CD4-positive, alpha-beta T cell (primary cell): ENCODE measurements around the gene NAA25. TPM values are rescaled to one million over a fixed set of nuclear protein-coding genes. Genes with fewer than 3 reads are reported as not detected.

Source experiments
- ATAC-seq: fragments of 200-7000 bp; cut with Tn5 transposase; one replicate; pipeline ENCODE4 v1.10.0; 2022; ENCODE audit warnings: mild to moderate bottlenecking; ENCODE audit not compliant: poor library complexity
- CTCF ChIA-PET: fragments of 350-600 bp; sonication (Branson Sonifier 250); formaldehyde crosslinking; loops from one replicate; lab custom pipeline; 2021; ENCODE audit warnings: antibody characterized with exemption, inconsistent platforms; lab: Charles Lee
- POLR2A ChIA-PET: fragments of 350-600 bp; sonication (Branson Sonifier 250); formaldehyde crosslinking; loops from one replicate; lab custom pipeline; 2021; ENCODE audit warnings: antibody characterized with exemption, inconsistent platforms; lab: Charles Lee
- DNase-seq, 14 experiments: peaks; one replicate each; pipeline ENCODE4 v3.0.0-alpha.2; 2013 to 2020; ENCODE audit warnings: mixed read lengths in 2 of 14
- H3K27ac ChIP-seq, 2 donors: one replicate each; pipeline versions ENCODE4 v1.5.1 to v1.7.0; 2013; ENCODE audit warnings: low read length in 2 of 2, low read depth in 1 of 2, mild to moderate bottlenecking in 1 of 2
- H3K27me3 ChIP-seq, 2 experiments: 1 replicate in 1 of 2; 2 replicates in 1 of 2; pipeline versions ENCODE4 v1.6.1 to v1.7.0; 2013; ENCODE audit warnings: low read length in 2 of 2, control low read depth in 1 of 2, mild to moderate bottlenecking in 1 of 2, moderate library complexity in 1 of 2; ENCODE audit not compliant: insufficient read depth in 2 of 2, control insufficient read depth in 1 of 2
- H3K36me3 ChIP-seq: one replicate; pipeline ENCODE4 v1.6.1; 2013; ENCODE audit warnings: low read length, control low read depth; ENCODE audit not compliant: insufficient read depth
- H3K4me1 ChIP-seq: one replicate; pipeline ENCODE4 v1.6.1; 2013; ENCODE audit warnings: low read length, control low read depth; ENCODE audit not compliant: insufficient read depth
- H3K4me3 ChIP-seq: one replicate; pipeline ENCODE4 v1.5.1; 2013; ENCODE audit warnings: mild to moderate bottlenecking, low read length, moderate library complexity
- H3K9me3 ChIP-seq, 2 experiments: 1 replicate in 1 of 2; 2 replicates in 1 of 2; pipeline versions ENCODE4 v1.6.1 to v1.7.0; 2013; ENCODE audit warnings: low read length in 2 of 2, mild to moderate bottlenecking in 2 of 2, control low read depth in 1 of 2, moderate library complexity in 1 of 2; ENCODE audit not compliant: control insufficient read depth in 1 of 2, insufficient read depth in 1 of 2
- H3K27ac Mint-ChIP-seq: one replicate; pipeline ENCODE4 v1.8.0; 2020; ENCODE audit warnings: mixed read lengths
- H3K27me3 Mint-ChIP-seq: one replicate; pipeline ENCODE4 v1.8.0; 2021; ENCODE audit warnings: mixed read lengths
- H3K36me3 Mint-ChIP-seq: one replicate; pipeline ENCODE4 v1.8.0; 2021; ENCODE audit warnings: low read depth, mixed read lengths
- H3K4me1 Mint-ChIP-seq: one replicate; pipeline ENCODE4 v1.8.0; 2021; ENCODE audit warnings: low read depth, mixed read lengths
- H3K4me3 Mint-ChIP-seq: one replicate; pipeline ENCODE4 v1.8.0; 2020; ENCODE audit warnings: mild to moderate bottlenecking, mixed read lengths
- H3K9me3 Mint-ChIP-seq: one replicate; pipeline ENCODE4 v1.8.0; 2020; ENCODE audit warnings: mixed read lengths
- intact Hi-C, 2 experiments: fragments of 100-400 bp; cut with DNase I in 1 of 2; cut with micrococcal nuclease in 1 of 2; formaldehyde crosslinking; loops; one replicate each; pipeline versions ENCODE4 v1.15.1 to v1.9.0; 2023 to 2025; cut with DNase I, micrococcal nuclease
- total RNA-seq, 174 experiments: library from RNA in 2 of 174; stranded (reverse) in 2 of 174; gene quantifications; one replicate each; pipeline ENCODE4 v1.2.3 and lab custom pipeline; 2021 to 2026
- TF ChIP-seq, protein P1 (sequence below): fragments of 200-600 bp; IDR thresholded peaks from one replicate; pipeline ENCODE4 v1.8.0; 2022; ENCODE audit warnings: antibody characterized with exemption, mild to moderate bottlenecking

NAA25 gene
- total RNA-seq, 2 experiments from 2014 or later = 31.1 to 34.6 TPM

DNA sequence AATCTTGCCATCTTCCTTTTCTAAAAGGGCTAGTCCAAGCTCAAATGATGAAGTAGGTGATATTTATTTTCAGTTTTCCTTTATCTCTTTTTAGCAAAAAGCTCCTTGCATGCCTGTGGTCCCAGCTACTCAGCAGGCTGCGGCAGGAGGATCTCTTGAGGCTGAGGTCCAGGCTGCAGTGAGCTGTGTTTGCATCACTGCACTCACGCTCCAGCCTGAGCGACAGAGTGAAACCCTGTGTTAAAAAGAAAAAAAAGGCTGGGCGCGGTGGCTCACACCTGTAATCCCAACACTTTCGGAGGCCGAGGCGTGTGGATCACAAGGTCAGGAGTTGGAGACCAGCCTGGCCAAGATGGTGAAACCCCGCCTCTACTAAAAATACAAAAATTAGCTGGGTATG is 100.6 kb downstream of the NAA25 start:
- Histone ChIP-seq H3K27me3 (no peaks in the 10 kb centered on the region), H3K4me1 (peaks cover 32% of the 10 kb centered on the region), H3K9me3 (peaks cover 0 to 6% of the 10 kb centered on the region in 2 experiments), H3K4me3 (no peak overlapping the region), H3K27ac (no peak overlapping the region), H3K36me3 (no peaks in the 10 kb centered on the region)
- H3K4me1 Mint-ChIP-seq = peaks cover 58% of the 10 kb centered on the region
- H3K27me3 Mint-ChIP-seq = no peaks in the 10 kb centered on the region
- H3K27ac Mint-ChIP-seq = no peak overlapping the region
- peaks cover 22% of the 10 kb centered on the region for H3K36me3 Mint-ChIP-seq
- intact Hi-C loops = no loop called here
- no peak for DNase-seq
- ChIA-PET POLR2A (interaction anchor here (1.2 to 1.4 kb wide), 2 partner anchors 11 to 15 kb away, joined by 3 to 4 read pairs; no protein-coding TSS in a partner anchor), CTCF (no interaction called here)
- H3K9me3 Mint-ChIP-seq = peaks cover 2% of the 10 kb centered on the region
- TF ChIP-seq, protein P1, sequence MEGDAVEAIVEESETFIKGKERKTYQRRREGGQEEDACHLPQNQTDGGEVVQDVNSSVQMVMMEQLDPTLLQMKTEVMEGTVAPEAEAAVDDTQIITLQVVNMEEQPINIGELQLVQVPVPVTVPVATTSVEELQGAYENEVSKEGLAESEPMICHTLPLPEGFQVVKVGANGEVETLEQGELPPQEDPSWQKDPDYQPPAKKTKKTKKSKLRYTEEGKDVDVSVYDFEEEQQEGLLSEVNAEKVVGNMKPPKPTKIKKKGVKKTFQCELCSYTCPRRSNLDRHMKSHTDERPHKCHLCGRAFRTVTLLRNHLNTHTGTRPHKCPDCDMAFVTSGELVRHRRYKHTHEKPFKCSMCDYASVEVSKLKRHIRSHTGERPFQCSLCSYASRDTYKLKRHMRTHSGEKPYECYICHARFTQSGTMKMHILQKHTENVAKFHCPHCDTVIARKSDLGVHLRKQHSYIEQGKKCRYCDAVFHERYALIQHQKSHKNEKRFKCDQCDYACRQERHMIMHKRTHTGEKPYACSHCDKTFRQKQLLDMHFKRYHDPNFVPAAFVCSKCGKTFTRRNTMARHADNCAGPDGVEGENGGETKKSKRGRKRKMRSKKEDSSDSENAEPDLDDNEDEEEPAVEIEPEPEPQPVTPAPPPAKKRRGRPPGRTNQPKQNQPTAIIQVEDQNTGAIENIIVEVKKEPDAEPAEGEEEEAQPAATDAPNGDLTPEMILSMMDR = no peak
- no peak overlapping the region for H3K4me3 Mint-ChIP-seq
- no peak for ATAC-seq

DNA sequence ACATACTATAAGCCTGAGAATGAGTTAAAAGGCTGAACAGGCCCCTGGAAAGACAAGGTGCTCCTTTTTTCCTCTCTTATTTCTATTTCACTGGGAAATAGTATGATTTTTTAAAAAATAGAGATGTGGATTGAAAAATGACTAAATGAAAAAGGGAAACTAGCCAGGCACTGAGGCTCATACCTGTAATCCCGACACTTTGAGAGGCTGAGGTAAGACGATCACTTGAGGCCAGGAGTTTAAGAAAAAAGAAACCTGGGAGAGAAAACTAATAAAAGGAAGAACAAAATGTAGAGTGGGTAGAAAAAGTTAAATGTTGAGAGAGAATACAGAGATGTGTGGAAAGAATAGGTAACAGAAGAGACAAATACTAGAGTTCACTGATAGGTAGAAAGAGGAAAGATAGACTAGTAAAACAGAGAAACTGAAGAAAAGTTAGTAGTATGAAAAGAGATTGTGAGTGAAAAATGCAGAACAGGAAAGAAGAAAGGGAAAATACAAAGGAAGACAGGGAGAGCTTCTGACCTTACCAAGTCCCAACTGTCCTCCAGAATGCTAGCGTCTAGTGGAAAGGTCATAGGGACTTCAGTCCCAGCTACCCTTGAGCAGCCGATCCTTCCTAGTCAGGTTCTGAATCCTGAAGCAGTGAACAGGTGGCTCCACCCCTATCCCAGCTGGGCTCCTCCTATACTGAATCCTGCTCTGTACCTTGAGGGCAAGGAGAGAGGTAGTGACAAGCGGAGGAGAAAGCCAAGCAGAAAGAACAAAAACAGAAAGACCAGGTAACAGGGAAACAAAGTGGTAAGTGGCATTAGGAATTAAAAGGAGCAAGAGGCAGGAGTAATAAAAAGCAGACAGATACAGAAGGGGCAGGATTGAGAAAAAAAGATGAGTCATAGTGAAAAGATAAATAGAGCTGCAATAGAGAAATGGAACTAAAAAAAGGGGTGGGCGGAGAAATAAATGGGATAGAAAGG is 102.9 kb downstream of the NAA25 start:
- peak overlapping the region; percentile 36 for H3K27ac Mint-ChIP-seq
- POLR2A ChIA-PET = interaction anchor here (1.1 to 14.5 kb wide), 2 partner anchors 8 to 12 kb away, joined by 5 to 351 read pairs; partner anchors contain the start of genes ERP29 and TMEM116

DNA sequence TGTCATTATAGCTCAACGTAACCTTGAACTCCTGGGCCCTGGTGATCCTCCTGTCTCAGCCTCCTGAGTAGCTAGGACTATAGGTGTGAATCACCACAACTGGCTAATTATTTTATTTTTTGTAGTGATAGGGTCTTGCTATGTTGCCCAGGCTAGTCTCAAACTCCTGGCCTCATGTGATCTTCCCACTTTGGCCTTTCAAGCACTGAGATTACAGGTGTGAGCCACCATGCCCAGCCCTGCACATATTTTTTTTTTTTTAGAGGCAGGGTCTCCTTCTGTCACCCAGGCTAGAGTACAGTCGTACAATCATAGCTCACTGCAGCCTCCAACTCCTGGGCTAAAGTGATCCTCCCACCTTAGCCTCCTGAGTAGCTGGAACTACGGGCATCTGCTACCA is 104.5 kb downstream of the NAA25 start:
- H3K4me3 ChIP-seq = no peak overlapping the region
- H3K27ac ChIP-seq = no peak overlapping the region
- Mint-ChIP-seq H3K27me3 (no peaks in the 10 kb centered on the region), H3K36me3 (no peaks in the 10 kb centered on the region), H3K9me3 (no peaks in the 10 kb centered on the region), H3K4me3 (no peak overlapping the region), H3K27ac (peak overlapping the region; percentile 26), H3K4me1 (peaks cover 64% of the 10 kb centered on the region)
- no peaks in the 10 kb centered on the region for H3K27me3 ChIP-seq
- TF ChIP-seq, protein P1 = no peak
- DNase-seq = no peak
- H3K4me1 ChIP-seq = peaks cover 23% of the 10 kb centered on the region
- no peaks in the 10 kb centered on the region for H3K9me3 ChIP-seq
- POLR2A ChIA-PET = interaction anchor here (4.3 to 14.5 kb wide), 2 partner anchors 10 kb away, joined by 40 to 351 read pairs; partner anchors contain the start of genes ERP29 and TMEM116
- H3K36me3 ChIP-seq = no peaks in the 10 kb centered on the region
- ATAC-seq = no peak
- intact Hi-C loops = no loop called here
- CTCF ChIA-PET = interaction anchor here (1.6 to 4.1 kb wide), 2 partner anchors 9 kb away, joined by 3 to 31 read pairs; partner anchors contain the start of genes ERP29 and TMEM116

More for the DNA sequence above, 102.9 kb downstream of the NAA25 start:
- Mint-ChIP-seq H3K4me1 (peaks cover 59% of the 10 kb centered on the region), H3K36me3 (peaks cover 5% of the 10 kb centered on the region), H3K27me3 (no peaks in the 10 kb centered on the region), H3K4me3 (no peak overlapping the region), H3K9me3 (peaks cover 2% of the 10 kb centered on the region)
- ATAC-seq = no peak
- Histone ChIP-seq H3K4me3 (no peak overlapping the region), H3K27me3 (no peaks in the 10 kb centered on the region), H3K36me3 (no peaks in the 10 kb centered on the region), H3K27ac (peak overlapping the region; percentile 23 to 30), H3K4me1 (peaks cover 19% of the 10 kb centered on the region), H3K9me3 (peaks cover 0 to 2% of the 10 kb centered on the region in 2 experiments)
- intact Hi-C loops = no loop called here
- no peak for DNase-seq
- TF ChIP-seq, protein P1 = no peak
- CTCF ChIA-PET = no interaction called here
